HEK293 (cell line): Measurements from ENCODE around the gene RNASEH1.

Source experiments
- CTCF ChIP-seq: fragments of 450-650 bp; formaldehyde crosslinking; IDR thresholded peaks from 2 replicates; pipeline ENCODE4 v1.5.1; 2016; ENCODE audit warnings: missing biosample characterization, missing genetic modification characterization
- SALL2 ChIP-seq: fragments of 450-650 bp; formaldehyde crosslinking; IDR thresholded peaks from 2 replicates; pipeline ENCODE4 v1.5.0; 2017; ENCODE audit warnings: missing biosample characterization, mild to moderate bottlenecking, missing genetic modification characterization, borderline replicate concordance
- SP7 ChIP-seq: fragments of 450-650 bp; formaldehyde crosslinking; IDR thresholded peaks from 2 replicates; pipeline ENCODE4 v1.5.1; 2016; ENCODE audit warnings: missing biosample characterization, missing genetic modification characterization
- ZSCAN4 ChIP-seq: fragments of 450-650 bp; formaldehyde crosslinking; IDR thresholded peaks from 2 replicates; pipeline ENCODE4 v1.5.1; 2017; ENCODE audit warnings: missing biosample characterization, missing genetic modification characterization

GRCh38 chr2:3500326-3500899, 57.7 kb downstream of the RNASEH1 start:
- TF ChIP-seq CTCF: no peak
- TF ChIP-seq SP7: no peak
- TF ChIP-seq ZSCAN4 (tag by site-specific recombination): no peak
- no peak for TF ChIP-seq SALL2 (tag by site-specific recombination)
